NB4 (cell line): ENCODE measurements around the gene MRPL14.

Source experiments
- DNase-seq: peaks from one replicate; pipeline ENCODE4 v3.0.0; 2010; ENCODE audit warnings: low read depth
- H3K4me3 ChIP-seq: one replicate; pipeline ENCODE4 v1.5.1; 2011; ENCODE audit warnings: mild to moderate bottlenecking, low read depth, low read length, moderate library complexity
- CTCF ChIP-seq: IDR thresholded peaks from one replicate; pipeline ENCODE4 v1.5.1; 2012; ENCODE audit warnings: low read depth, low read length
- MAX ChIP-seq: IDR thresholded peaks from 2 replicates; pipeline ENCODE4 v1.6.1; 2011; ENCODE audit warnings: low read depth, low read length
- MYC ChIP-seq: IDR thresholded peaks from 2 replicates; pipeline ENCODE4 v1.6.1; 2011; ENCODE audit warnings: low read depth, low read length
- POLR2A ChIP-seq: IDR thresholded peaks from 2 replicates; pipeline ENCODE4 v1.6.1; 2011; ENCODE audit warnings: mild to moderate bottlenecking; ENCODE audit not compliant: insufficient read length; ENCODE audit errors: extremely low read depth

MRPL14 gene

GRCh38 chr6:44169886-44170570 is 42.8 kb upstream of the MRPL14 start:
- H3K4me3 ChIP-seq, result no peak overlapping the region
- DNase-seq, result no peak

DNA sequence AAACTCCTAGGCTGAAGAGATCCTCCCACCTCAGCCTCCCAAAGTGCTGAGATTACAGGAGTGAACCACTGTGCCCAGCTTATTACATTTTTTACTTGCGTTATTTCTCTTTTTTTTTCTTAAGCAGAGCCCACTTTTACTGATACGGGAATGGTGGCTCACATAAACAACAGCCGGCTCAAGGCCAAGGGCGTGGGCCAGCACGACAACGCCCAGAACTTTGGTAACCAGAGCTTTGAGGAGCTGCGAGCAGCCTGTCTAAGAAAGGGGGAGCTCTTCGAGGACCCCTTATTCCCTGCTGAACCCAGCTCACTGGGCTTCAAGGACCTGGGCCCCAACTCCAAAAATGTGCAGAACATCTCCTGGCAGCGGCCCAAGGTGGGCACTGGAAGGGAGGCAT is 41.9 kb upstream of the MRPL14 start:
- DNase-seq, result no peak
- TF ChIP-seq MAX, result no peak
- TF ChIP-seq MYC, result no peak
- no peak overlapping the region for H3K4me3 ChIP-seq

More at GRCh38 chr6:44169886-44170570, 42.8 kb upstream of the MRPL14 start:
- no peak for TF ChIP-seq MAX
- TF ChIP-seq MYC, result no peak
- TF ChIP-seq CTCF, result no peak
- no peak for TF ChIP-seq POLR2A

DNA sequence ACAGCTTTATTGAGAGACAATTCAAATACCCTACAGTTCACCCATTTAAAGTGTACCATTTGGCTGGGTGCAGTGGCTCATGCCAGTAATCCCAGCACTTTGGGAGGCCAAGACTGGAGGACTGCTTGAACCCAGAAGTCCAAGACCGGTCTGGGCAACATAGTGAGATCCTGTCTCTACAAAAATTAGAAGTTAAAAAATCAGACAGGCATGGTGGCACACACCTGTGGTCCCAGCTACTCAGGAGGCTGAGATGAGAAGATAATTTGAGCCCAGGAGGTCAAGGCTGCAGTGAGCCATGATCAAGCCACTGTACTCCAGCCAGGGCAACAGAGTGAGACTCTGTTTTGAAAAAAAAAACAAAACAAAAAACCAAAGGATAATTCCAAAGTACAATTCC is 40.3 kb upstream of the MRPL14 start:
- TF ChIP-seq MYC, result no peak
- no peak for TF ChIP-seq CTCF
- no peak for TF ChIP-seq MAX
- no peak for TF ChIP-seq POLR2A
- no peak overlapping the region for H3K4me3 ChIP-seq
- no peak for DNase-seq

GRCh38 chr6:44166591-44167184 is 39.4 kb upstream of the MRPL14 start:
- TF ChIP-seq MAX, result peak; percentile 17; the same call in 1 of the 2 replicates
- no peak for TF ChIP-seq CTCF
- no peak for TF ChIP-seq MYC
- no peak for TF ChIP-seq POLR2A
- peak; percentile 90 for DNase-seq

GRCh38 chr6:44166116-44166515 is 38.9 kb upstream of the MRPL14 start:
- TF ChIP-seq MYC (no peak), MAX (no peak), CTCF (no peak), POLR2A (no peak)
- DNase-seq, result peak; percentile 34
- no peak overlapping the region for H3K4me3 ChIP-seq

More at GRCh38 chr6:44166591-44167184, 39.4 kb upstream of the MRPL14 start:
- H3K4me3 ChIP-seq, result no peak overlapping the region
